ENCODE results near the gene PCBP3.
"Not testable (repeated sequence)": the region's sequence is repeated elsewhere in the genome, so short reads cannot be mapped to it uniquely, and the experiment has no call there.

Gene PCBP3

DNA sequence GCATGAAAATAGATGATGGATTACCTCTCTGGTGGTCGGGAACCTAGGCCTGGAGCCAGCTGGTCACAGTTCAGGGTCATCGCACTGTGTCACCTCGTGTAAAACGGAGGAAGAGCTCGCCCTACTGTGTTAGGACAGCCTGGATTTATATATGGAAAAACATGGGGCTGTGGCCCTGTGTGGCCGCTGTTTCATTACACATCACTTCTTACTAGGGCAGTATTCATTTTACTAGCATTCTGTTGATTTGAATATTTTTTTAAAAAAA is 233.6 kb downstream of the PCBP3 start:
- no peak for FAIRE-seq
- DNase-seq (ENCODE audit: extremely low spot score, insufficient read length, low read depth): no peak

DNA sequence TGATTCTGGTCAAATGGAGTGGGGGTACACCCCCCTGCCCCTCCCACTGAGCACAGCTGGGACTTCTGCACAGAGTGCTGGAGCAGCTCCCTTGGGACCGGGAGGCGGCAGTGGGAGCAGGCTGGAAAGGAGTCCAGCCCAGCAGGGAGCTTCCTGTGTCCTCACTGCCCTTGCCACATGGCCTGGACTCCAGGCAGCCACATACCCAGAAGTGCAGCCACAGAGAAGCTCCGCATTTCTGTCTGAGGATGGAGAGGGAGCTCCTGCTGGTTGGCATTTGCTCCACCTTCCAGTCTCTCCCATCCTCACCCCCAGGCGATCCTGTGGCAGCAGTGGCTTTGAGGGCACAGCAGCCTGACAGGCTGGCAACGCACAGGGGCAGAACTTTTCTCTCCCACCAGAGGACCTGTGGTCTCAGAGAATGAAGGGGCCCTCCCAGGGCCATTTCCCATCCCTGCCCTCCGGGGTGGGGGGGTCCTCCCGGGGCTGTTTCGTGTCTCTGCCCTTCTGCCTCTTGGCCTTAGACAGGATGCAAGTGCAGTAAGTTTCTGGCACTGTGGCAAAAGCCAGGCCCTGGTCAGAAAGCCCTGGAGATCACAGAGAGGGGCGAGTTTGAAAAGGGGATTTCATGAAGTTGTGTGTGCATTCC is 234.4 kb downstream of the PCBP3 start:
- FAIRE-seq: no peak
- DNase-seq (ENCODE audit: extremely low spot score, insufficient read length, low read depth): no peak

- peak; percentile 69 for FAIRE-seq
- DNase-seq (ENCODE audit: extremely low spot score, insufficient read length, low read depth): peak; percentile 43
Measured at GRCh38 chr21:45880097-45881068, 236.9 kb downstream of the PCBP3 start.

GRCh38 chr21:45882645-45883044 is 239.1 kb downstream of the PCBP3 start:
- FAIRE-seq: no peak

DNA sequence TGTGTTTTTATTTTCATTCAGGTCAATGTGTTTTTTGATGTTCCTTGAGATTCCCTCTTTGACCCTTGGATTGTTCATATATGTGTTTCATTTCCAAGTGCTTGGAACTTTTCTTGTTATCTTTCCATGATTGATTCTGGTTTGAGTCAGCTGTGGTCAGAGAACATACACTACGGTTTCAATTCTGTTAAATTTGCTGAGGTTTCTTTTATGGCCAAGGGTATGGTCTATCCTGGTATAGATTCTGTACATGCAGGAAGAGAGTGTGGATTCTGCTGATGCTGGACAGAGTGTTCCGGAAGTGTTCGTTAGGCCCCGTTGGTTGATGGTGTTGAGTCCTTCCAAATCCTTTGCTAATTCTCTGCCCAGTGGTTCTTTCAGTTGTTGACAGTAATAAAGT is 239.6 kb downstream of the PCBP3 start:
- FAIRE-seq (no peak), DNase-seq (ENCODE audit: extremely low spot score, insufficient read length, low read depth) (no peak)

More at GRCh38 chr21:45882645-45883044, 239.1 kb downstream of the PCBP3 start:
- no peak for DNase-seq (ENCODE audit: extremely low spot score, insufficient read length, low read depth)

GRCh38 chr21:45885597-45885929 is 242.0 kb downstream of the PCBP3 start:
- FAIRE-seq (no peak), DNase-seq (ENCODE audit: extremely low spot score, insufficient read length, low read depth) (no peak)

DNA sequence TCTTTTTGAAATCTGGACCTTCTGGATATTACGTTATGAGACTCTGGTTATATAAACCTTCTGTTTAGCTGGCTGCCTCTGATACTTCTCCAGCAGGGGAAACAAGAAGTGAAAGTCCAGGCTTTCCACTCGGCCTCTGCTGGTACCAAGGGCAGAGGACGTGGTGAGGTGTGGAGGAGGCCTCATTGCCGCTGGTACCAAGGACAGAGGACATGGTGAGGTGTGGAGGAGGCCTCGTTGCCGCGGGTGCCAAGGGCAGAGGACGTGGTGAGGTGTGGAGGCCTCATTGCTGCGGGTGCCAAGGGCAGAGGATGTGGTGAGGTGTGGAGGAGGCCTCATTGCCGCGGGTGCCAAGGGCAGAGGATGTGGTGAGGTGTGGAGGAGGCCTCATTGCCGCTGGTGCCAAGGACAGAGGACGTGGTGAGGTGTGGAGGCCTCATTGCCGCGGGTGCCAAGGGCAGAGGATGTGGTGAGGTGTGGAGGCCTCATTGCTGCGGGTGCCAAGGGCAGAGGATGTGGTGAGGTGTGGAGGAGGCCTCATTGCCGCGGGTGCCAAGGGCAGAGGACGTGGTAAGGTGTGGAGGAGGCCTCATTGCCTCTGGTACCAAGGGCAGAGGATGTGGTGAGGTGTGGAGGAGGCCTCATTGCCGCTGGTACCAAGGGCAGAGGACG is 242.5 kb downstream of the PCBP3 start:
- FAIRE-seq: peak; percentile 68

DNA sequence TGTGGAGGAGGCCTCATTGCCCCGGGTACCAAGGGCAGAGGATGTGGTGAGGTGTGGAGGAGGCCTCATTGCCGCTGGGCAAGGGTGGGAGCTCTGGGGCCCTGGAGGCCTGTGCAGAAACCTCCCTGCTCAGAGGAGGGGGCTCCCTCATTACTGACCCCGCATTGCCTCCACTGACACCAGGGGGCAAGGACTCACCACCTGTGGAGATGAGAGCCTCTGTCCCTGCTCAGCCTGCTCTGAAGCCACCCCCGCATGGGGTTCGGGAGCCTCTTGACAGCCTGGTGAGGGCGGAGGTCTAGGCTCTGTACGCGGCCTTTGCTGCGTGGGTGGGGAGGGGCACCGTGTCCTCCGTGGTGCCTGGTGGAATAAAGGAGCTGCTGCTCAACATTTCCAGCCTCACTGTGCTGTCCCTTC is 243.1 kb downstream of the PCBP3 start:
- FAIRE-seq (no peak), DNase-seq (ENCODE audit: extremely low spot score, insufficient read length, low read depth) (no peak)

More for the DNA sequence above, 242.5 kb downstream of the PCBP3 start:
- DNase-seq (ENCODE audit: extremely low spot score, insufficient read length, low read depth): not testable (repeated sequence)

GRCh38 chr21:45887120-45887611 is 243.6 kb downstream of the PCBP3 start:
- FAIRE-seq (no peak), DNase-seq (ENCODE audit: extremely low spot score, insufficient read length, low read depth) (no peak)

DNA sequence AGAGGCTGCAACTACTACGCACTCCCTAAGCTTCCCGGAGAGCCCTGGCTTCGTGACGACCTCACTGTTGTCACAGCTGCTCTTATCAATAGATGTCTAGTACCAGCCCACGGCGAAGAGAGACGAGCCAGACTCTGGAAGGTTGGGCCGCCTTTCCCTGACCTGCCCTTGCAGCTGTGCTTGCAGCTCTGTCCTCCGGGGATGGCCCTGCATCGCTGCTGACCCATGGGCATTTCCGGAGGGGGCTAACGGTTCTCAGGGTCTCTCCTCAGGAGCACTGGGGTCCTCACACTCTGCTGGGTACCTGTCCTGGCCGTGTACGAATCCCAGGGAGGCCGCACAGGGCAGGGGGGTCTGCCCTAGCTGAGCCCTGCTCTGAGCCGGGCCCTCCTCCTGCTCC is 244.3 kb downstream of the PCBP3 start:
- FAIRE-seq (no peak), DNase-seq (ENCODE audit: extremely low spot score, insufficient read length, low read depth) (no peak)

DNA sequence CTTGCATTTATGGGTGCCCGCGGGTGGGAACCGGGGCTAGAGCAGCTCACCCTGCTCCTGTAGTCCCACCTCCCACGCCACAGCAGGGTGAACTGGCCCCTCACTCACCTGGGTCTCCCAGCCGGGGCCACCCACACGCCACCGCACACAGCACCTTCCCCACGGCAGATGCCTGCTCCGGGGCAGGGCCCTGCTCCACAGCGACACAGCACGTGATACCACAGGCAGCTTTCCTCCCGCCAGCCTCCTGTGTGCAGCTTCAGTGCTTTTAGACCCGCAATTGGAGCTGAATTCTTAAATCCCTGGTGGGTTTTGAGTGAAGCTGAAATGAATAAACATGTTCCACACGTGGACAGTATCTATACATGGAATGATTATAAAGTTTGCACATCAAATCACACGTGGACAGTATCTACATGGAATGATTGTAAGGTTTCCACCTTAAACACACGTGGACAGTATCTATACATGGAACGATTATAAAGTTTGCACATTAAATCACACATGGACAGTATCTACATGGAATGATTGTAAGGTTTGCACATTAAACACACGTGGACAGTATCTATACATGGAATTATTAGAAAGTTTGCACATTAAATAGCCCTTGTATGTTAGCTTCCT is 245.0 kb downstream of the PCBP3 start:
- FAIRE-seq: no peak
- DNase-seq (ENCODE audit: extremely low spot score, insufficient read length, low read depth): no peak

DNA sequence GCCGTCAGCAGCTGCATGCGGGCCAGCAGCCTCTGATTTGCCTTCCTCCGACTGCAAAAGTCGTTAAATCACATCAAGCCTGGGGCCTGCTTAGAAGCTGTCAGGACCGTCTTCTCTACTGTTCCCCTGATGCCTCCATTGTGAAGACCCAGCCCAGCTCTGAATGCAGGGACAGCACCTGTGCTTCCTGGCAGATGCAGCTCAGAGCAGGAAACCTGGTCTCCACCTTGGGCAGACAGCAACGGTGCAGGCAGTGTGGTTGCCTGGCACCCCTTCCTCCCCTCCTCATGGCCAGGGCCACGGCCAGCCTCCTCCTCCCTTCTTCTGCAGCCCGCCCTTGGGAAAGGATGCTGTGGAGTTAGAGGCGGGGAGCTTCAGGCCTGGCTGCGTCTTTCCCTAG is 245.7 kb downstream of the PCBP3 start:
- DNase-seq (ENCODE audit: extremely low spot score, insufficient read length, low read depth): no peak
- FAIRE-seq: no peak

DNA sequence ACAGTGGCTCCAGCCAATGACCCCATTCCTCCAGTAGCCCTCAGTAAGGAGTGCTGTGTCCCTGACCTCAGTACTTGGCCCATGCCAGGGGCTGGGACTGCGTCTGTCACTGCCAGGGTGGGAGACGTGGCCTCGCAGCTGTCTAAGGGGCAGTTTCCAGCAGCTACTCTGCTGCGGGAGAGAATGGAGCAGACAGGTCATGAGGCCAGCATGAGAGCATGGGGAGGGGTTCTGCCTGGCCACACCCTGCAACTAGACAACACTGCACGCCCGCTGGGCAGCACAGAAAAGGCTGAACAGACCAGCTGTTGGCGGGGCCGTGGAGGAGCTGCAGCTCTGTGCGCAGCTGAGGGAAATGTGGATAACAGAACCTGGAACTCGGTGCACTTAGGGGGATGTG is 246.4 kb downstream of the PCBP3 start:
- FAIRE-seq: no peak
- DNase-seq (ENCODE audit: extremely low spot score, insufficient read length, low read depth): no peak

GRCh38 chr21:45891388-45892155 is 248.0 kb downstream of the PCBP3 start:
- DNase-seq (ENCODE audit: extremely low spot score, insufficient read length, low read depth) (no peak), FAIRE-seq (no peak)

- DNase-seq (ENCODE audit: extremely low spot score, insufficient read length, low read depth): no peak
- no peak for FAIRE-seq
Measured at GRCh38 chr21:45892156-45892915, 248.8 kb downstream of the PCBP3 start.

DNA sequence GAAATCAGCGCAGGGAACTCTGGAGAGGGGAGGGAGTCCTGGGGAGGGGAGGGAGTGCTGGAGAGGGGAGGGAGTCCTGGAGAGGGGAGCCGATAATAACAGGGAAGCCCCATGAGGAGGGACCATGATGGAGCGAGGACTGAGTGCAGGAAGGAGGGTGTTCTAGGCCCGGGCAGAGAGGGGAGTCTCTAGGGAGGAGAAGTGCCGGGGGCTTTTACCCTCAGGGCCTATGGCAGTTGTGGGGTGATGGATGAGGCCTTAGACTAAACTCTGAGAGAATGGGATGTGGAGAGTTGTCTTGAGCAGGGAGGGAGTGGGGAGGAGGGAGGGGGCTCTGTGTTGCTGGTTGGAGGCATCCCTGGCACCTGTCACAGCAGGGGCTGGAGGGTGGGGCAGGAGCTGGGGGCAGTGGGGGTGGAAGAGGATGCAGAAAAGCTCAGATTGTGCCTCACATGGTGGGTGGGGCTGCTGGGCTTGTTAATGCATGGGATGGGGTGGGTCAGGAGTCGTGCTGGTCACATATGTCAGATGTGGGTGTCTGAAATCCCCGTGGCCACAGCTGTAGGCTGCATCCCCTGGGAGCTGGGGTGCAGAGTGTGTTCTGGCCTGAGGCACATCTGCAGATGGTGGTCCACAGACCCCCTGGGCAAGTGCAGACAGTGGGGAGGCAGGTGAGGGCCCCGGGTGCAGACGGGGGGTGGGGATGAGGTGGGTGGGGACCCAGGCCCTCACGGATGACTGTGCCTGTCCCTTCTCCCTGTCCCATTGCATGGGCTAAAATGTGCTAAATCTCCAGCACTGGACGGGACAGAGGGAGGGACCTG is 249.6 kb downstream of the PCBP3 start:
- DNase-seq (ENCODE audit: extremely low spot score, insufficient read length, low read depth): no peak
- FAIRE-seq: no peak

- DNase-seq (ENCODE audit: extremely low spot score, insufficient read length, low read depth): no peak
- no peak for FAIRE-seq
Measured at GRCh38 chr21:45893740-45894449, 250.4 kb downstream of the PCBP3 start.

GRCh38 chr21:45894450-45894825 is 250.9 kb downstream of the PCBP3 start:
- FAIRE-seq (no peak), DNase-seq (ENCODE audit: extremely low spot score, insufficient read length, low read depth) (no peak)

All from GM18507 (cell line).